ENCODE results near the gene S1PR4. TPM values are rescaled to one million over a fixed set of nuclear protein-coding genes. Genes with fewer than 3 reads are reported as not detected.

The S1PR4 gene
- total RNA-seq, 2 donors from 2014 or later = not detected

DNA sequence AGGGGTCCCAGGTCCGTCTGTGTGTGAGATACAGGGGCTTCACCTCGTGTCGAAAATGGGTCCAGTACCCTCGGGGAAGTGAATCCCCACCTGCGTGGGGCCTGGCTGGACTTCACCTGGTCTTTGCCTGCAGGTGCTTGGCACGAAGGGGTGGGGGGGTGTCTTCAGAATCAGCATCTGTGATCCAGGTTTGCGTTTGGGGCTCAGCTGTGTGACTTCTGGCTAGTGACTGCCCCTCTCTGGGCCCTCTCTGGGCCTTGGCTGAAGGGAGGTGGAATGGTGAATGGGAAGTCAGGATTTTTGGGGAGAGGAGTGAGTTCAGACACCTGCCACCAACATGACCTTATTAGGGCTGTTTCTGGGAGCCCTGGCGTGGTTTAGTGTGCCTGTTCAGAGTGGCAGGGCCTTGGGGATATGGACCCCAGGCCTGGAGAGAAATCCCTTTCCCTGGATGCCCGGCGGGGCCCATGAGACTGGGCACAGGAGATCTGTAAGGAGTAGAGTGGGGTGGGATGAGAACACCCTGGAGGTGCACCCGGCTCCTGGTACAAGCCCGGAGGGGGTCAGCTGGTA lies 48.6 kb downstream of the S1PR4 start:
- Mint-ChIP-seq H3K27ac (no peak overlapping the region), H3K9me3 (no peaks in the 10 kb centered on the region), H3K27me3 (ENCODE audit: insufficient read depth) (peaks cover 28% of the 10 kb centered on the region), H3K4me1 (no peaks in the 10 kb centered on the region), H3K4me3 (no peak overlapping the region), H3K36me3 (ENCODE audit: low read depth) (no peaks in the 10 kb centered on the region)
- Histone ChIP-seq H3K27me3 (ENCODE audit: control insufficient read depth, insufficient read depth, low read length, poor library complexity, severe bottlenecking) (peaks cover 31% of the 10 kb centered on the region), H3K4me1 (ENCODE audit: control insufficient read depth, insufficient read depth, low read length) (no peaks in the 10 kb centered on the region), H3K4me3 (ENCODE audit: low read length) (no peak overlapping the region), H3K36me3 (ENCODE audit: control insufficient read depth, insufficient read depth, low read length) (no peaks in the 10 kb centered on the region), H3K27ac (ENCODE audit: low read depth, low read length) (no peak overlapping the region), H3K9ac (ENCODE audit: extremely low read depth, low read length, poor library complexity, severe bottlenecking) (no peak overlapping the region), H3K9me3 (ENCODE audit: control insufficient read depth, low read length) (no peaks in the 10 kb centered on the region)
- DNase-seq = no peak
- 83% methylated on average over 8 to 12 of the region's 12 CpGs for WGBS, 2 experiments (ENCODE audit: insufficient coverage in 1 of 2, insufficient read length in 1 of 2)
- TF ChIP-seq, protein P1, sequence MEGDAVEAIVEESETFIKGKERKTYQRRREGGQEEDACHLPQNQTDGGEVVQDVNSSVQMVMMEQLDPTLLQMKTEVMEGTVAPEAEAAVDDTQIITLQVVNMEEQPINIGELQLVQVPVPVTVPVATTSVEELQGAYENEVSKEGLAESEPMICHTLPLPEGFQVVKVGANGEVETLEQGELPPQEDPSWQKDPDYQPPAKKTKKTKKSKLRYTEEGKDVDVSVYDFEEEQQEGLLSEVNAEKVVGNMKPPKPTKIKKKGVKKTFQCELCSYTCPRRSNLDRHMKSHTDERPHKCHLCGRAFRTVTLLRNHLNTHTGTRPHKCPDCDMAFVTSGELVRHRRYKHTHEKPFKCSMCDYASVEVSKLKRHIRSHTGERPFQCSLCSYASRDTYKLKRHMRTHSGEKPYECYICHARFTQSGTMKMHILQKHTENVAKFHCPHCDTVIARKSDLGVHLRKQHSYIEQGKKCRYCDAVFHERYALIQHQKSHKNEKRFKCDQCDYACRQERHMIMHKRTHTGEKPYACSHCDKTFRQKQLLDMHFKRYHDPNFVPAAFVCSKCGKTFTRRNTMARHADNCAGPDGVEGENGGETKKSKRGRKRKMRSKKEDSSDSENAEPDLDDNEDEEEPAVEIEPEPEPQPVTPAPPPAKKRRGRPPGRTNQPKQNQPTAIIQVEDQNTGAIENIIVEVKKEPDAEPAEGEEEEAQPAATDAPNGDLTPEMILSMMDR (conservative IDR thresholded peaks at IDR 0.05) = no peak

DNA sequence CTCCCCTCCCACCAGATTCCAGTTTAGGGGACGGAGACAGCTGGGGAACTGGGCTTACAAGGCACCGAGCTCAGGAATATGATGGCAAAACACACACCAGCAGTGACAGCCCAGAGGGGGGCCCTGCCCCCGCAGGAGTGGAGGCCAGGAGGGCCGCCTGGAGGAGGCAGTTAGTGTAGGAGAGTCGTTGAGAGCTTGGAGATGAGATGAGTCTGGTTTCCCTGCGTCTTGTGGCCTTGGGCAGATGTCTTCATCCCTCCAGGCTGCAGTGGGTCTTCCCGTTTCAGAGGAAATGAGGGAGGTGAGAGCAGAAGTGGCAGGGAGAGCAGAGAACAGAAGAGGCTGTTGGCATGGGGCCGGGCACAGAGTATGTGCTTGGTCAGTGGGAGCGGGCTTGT lies 50.8 kb downstream of the S1PR4 start:
- 65 to 68% methylated on average over 6 to 9 of the region's 9 CpGs for WGBS, 2 experiments (ENCODE audit: insufficient coverage in 1 of 2, insufficient read length in 1 of 2)

More for the DNA sequence above, 50.8 kb downstream of the S1PR4 start:
- Mint-ChIP-seq H3K4me1 (no peaks in the 10 kb centered on the region), H3K4me3 (no peak overlapping the region), H3K36me3 (ENCODE audit: low read depth) (no peaks in the 10 kb centered on the region), H3K9me3 (no peaks in the 10 kb centered on the region), H3K27ac (no peak overlapping the region), H3K27me3 (ENCODE audit: insufficient read depth) (peaks cover 25% of the 10 kb centered on the region)
- TF ChIP-seq, protein P1 (conservative IDR thresholded peaks at IDR 0.05) = no peak
- Histone ChIP-seq H3K27ac (ENCODE audit: low read depth, low read length) (no peak overlapping the region), H3K4me3 (ENCODE audit: low read length) (no peak overlapping the region), H3K4me1 (ENCODE audit: control insufficient read depth, insufficient read depth, low read length) (no peaks in the 10 kb centered on the region), H3K9me3 (ENCODE audit: control insufficient read depth, low read length) (no peaks in the 10 kb centered on the region), H3K27me3 (ENCODE audit: control insufficient read depth, insufficient read depth, low read length, poor library complexity, severe bottlenecking) (peaks cover 31% of the 10 kb centered on the region), H3K36me3 (ENCODE audit: control insufficient read depth, insufficient read depth, low read length) (no peaks in the 10 kb centered on the region), H3K9ac (ENCODE audit: extremely low read depth, low read length, poor library complexity, severe bottlenecking) (no peak overlapping the region)
- DNase-seq = no peak

Other genes starting within 250 kb of the S1PR4 start
- 1 to 10 TPM; 4.6 to 7.1 TPM for gene ZNF77, start 233.8 kb upstream of the S1PR4 start, total RNA-seq
- gene TLE6, start 201.2 kb upstream of the S1PR4 start, total RNA-seq = 10 to 100 TPM; 13.7 to 17.3 TPM
- gene TLE2, start 149.5 kb upstream of the S1PR4 start, total RNA-seq = 10 to 100 TPM; 75.0 to 80.3 TPM
- 100 to 1,000 TPM; 488 to 575 TPM for gene TLE5, start 116.3 kb upstream of the S1PR4 start, total RNA-seq
- 10 to 100 TPM; 26.5 to 29.0 TPM for gene GNA11, start 84.4 kb upstream of the S1PR4 start, total RNA-seq
- not detected for gene GNA15, start 42.7 kb upstream of the S1PR4 start, total RNA-seq
- gene NCLN, start 7.2 kb downstream of the S1PR4 start, total RNA-seq = 10 to 100 TPM; 80.6 to 91.2 TPM
- 1 to 10 TPM; 2.6 to 3.5 TPM for gene CELF5, start 45.9 kb downstream of the S1PR4 start, total RNA-seq
- gene NFIC, start 187.8 kb downstream of the S1PR4 start, total RNA-seq = 1 to 10 TPM; 5.2 to 6.6 TPM

Measured in endodermal cell (in vitro differentiated cells).